Stimulated activated CD8-positive, alpha-beta memory T cell treated with anti-CD3 and anti-CD28 coated beads, Interleukin-15, amount 100 ng/mL, for 4 hours (primary cell): ENCODE measurements around the gene SNED1.

Experiments
- DNase-seq, 2 donors: peaks; one replicate each; pipeline ENCODE4 v3.0.0-alpha.2; 2020; ENCODE audit warnings: low read depth in 2 of 2

The SNED1 gene

DNA sequence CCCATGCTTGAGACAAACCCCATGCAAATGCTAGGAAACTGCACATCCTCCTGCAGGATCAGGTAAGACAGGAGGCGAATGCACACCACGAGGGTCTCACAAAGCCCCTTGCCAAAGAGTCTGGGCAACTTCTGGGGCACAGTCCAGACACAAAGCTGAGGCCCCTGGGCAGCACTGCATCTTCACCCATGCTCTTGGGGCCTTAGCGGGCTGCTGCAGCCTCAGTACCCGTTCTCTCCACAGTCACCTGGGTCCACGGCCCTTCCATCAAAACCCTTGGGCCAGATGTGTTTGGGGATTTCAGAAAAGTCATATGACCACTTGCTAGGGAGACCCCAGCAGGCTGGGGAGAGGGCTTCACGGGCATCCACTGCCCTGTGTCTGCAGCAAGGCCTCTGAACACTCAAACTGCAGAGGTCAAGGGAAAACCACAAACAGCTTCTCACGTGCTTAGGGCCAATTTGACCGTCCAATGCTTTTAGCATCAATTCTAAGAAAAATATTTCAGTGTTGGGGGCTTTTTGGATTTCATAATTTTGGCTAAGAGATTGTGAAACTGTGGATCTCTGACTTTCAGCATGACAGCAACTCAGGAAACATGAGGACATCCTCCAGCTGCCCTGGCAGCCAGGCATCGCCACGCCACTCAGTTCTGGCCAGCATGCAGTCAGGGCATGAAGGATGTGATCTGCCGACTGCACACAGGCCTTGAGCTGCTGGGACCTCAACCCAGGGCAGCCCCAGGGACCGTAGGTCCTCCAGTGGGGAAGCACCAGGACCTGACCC lies 130.9 kb downstream of the SNED1 start:
- DNase-seq, result no peak

DNA sequence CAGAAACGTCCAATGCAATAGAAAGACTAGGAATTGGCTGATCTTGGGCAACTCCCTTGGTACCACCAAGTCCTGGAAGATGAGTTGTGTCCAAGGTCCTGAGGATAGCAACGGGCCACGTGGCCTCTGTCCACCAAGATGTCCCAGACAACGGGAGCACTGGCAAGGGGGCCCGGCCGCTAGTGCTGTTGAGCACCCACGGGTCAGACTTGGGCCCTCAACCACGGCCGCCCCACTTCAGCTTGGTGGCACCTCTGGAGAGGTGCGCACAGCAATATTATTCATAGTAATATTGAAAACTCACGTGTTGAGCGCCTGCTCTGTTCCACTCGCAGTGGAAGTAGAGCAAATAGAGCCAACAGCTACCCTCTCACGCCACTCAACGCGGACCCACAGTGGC lies 131.9 kb downstream of the SNED1 start:
- no peak for DNase-seq

DNA sequence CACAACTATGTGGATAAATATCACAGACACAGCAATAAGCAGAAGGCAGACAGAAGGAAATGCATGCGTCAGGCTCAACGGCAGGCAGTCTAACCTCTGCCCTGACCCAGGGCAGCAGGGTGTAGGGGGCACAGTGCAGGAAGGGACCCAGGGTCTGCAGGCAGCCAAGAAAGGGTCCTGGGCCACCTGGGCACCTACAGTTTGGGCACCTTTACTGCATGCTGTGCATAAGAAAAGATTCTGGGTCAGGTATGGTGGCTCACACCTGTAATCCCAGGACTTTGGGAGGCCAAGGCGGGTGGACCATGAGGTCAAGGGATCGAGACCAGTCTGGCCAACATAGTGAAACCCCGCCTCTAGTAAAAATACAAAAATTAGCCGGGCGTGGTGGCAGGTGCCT lies 133.1 kb downstream of the SNED1 start:
- DNase-seq, result no peak

DNA sequence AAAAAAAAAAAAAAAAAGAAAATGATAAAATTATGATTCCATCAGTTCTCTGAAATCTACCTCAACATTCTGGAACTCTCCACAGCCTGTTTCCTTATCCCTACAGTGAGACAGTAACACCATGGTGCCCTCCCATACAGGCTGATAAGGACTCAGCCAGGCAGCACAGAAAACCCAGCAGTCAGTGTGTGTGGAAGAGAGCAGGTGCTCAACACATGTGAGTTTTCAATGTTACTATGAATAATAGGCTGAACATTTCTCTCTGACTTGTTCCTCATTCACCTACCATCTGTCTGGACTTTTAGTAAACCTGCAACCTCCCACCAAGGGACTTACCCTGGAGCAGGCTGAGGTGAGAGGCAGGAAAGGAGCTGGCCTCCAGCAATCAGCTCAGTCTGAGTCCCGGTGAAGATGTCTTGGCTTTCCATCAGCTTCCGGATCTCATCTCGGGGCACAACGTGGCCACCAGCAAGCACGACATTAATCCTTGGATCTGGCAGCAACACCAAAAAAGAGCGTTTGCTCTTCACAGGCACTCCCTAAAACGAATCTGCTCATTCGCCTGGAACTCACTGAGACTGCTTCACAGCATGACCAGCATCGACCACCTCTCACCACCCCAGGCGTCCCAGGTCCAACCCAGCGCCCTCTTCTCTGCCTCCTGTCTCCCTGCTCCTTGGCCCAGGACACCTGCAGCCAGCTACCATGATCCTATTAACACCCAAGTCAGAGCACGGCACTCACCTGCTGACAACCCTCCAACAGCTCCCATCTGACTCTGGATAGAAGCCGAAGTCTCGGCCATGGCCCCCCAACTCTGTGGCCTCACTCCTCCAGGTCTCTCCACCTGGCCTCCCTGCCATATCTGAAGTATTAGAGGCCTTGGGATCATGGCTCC lies 134.4 kb downstream of the SNED1 start:
- no peak for DNase-seq

DNA sequence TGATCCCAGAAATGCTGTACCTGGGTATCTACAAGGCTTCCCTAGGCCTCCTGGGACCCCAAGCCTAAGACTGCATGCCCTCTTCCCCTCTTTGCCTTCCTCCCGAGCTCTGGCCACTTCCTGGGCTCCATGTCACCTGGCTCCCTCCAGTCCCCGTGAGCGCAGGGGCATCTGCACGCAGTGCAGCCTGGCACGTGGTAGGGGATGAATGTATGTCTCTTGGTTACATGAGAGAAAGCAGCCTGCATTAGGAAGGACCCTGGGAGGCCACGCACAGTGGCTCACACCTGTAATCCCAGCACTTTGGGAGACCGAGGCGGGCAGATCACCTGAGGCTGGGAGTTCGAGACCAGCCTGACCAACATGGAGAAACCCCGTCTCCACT lies 135.0 kb downstream of the SNED1 start:
- DNase-seq, result no peak

DNA sequence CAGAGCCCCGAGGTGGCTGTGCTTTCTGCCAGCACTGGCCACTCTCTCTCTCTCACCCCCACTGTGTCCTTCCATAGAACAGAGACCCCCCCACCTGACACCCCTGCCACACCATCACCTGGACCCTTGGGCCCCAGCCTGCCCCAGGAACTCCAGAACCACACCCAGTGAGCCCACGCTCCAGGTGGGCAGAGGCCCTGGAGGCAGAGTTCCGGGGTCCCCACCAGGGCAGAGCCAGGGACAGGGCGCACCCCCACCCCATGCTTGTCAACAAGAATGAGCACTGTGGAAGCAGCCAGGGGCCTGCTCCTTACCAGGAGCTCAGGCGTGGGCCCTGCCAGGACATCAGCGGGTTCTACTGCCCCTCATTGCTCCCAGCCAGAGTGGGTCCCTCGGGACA lies 136.3 kb downstream of the SNED1 start:
- DNase-seq, result no peak

DNA sequence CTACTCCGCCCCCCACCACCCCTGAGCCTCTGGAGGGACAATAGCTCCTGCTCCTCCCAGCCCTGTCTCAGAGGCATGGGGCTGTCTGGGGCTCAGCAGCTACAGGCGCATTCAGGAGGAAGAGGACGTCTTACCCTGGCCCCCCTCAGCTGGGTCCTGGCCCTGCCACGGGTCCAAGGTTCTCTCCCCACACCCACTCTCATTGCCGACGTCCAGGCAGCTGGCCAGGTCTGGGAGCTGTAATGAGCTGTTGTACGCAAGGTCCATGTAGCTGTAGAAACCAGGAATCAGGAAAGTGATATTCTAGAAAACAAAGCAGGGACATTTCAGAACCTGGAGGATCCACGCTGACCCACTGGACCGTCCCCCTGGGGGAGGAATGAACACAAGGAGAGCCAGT lies 137.3 kb downstream of the SNED1 start:
- DNase-seq, result no peak

DNA sequence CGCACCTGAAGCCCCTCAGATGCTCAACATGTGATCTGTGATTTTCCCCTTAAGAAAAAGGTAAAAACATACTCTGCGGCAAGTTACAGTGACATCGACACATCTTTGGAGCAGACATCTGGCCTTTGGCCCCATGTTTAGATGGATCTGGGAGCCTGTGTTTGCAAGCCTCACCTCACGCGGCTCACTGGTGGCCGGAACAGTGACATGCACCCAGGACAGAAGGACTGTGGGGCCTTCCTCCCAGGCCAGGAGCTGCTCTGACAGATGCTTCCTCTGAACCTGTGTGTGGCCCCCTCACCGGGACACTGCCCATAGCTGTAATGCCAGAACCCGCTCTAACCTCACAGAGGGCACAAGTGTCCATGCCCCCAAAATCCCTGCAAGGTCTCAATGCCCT lies 137.8 kb downstream of the SNED1 start:
- DNase-seq, result no peak

DNA sequence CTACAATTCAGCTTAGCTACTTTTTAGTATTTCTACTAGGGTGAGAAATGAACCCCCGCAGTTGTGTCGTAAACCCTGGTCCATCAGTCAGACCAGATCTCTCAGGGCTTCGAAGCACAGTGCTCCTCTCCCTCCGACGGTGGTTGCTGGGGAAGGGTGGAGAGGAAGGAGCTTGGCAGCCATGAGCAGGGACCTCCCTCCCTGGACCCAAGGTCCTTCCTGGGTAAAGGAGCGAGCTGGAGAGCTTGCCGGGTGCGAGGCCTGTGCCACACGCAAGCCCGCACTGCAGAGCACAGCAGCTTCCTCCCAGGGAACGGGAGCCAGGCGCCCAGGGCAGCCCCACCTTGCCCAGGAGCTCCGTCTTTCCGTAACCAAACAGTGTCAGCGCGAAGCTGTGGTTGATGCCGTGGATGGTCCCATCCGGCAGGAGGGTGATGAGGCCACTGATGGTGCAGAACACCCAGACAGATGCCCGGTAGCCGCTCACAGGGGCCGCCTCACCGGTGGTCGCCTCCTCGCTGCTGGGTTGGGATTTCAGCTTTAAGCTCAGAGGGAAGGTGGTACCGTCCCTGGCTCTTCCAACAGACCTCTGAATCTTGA lies 138.3 kb downstream of the SNED1 start:
- no peak for DNase-seq

DNA sequence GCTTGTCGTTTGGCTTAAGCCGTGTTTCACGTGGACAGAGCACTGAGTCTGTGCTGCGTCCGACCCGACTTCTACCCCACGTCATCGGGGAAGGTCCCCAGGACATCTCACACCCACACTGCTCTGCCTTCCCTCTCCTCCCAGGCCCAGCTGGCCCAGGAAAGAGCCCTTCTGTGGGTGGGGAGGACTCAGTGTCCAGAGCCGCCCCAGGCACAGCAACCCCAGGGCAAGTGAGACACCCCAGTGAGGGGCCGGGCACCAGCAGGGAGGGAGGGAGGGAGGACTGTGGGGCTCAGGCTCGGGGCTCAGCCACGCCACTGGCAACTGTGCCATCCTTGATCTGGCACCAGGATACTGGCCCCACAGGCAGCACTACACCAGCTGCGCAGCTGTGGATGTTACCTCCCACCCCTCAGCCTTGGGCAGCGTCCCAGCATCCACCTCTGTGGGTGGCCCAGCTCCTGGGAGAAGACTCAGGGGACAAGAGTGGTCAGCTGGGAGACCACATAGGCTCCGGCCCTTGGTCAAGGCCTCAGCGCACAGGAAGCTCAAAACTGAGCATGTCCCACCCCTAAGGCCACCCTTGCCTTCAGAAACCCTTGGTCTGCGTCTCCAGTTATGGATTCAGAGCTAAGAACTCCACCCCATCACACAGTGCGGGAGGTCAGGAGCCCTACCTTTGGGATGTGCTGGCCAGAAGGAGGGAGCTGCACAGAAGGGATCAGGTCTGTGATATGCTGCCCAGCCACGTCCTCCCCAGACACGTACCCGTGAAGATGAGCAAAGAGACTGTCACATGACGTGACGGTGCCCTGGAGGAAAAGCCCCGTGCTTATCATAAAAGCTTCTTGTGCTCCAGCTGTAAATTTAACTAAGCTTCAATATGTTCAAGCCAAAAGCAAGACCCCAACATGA lies 139.1 kb downstream of the SNED1 start:
- no peak for DNase-seq

DNA sequence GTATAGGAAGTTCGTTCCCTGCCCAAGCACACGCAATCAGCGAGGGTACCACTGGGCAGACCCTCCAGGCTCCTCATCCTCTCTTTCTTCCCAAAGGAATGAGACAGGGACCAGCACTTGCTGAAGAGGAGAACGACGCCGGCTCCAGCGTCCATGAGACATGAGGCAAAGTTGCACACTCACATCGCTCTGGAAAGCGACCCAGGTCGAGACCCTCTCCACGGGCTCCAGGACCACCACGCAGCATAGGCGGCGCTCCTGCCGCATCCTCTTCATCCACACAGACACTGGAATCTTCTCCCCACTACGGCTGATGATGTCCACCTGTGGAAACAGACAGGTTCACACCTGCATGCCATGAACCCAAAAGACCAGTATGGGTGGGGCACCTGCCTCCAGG lies 140.1 kb downstream of the SNED1 start:
- no peak for DNase-seq

DNA sequence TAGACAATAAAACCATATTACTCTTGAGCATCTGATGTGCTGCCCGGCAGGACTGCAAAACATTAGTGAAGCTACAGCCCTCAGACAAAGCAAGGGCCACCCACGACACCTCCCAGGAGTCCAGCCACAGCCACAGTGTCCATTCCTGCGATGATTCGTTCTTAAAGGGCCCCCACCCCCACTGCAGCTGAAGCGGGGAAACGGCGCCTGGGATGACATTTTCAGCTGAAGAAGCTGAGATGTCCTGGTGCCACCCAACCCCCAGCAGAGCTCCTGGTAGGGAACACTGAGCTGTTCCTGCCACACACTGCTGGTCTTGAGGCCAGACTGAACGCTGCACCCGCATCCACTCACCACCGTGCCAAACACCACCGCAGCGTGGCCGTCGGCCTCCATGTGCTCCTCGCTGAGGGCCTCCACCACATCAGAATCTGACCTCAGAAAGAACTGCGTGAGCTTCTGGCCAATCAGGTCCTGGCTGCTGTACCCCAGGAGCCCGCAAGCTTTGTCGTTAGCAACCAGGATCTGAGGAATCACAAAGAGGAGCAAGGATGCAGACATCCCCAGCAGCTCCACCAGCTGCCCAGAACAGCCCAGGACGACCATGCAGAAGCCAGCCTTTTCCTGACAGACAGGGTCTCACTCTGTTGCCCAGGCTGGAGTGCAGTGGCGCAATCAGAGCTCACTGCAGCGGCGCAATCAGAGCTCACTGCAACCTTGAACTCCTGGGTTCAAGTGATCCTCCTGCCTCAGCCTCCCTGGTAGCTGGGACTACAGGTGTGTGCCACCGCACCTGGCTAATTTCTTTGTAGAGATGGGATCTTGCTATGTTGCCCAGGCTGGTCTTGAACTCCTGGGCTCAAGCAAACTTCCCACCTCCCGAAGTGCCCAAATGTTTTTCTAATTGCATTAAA lies 141.4 kb downstream of the SNED1 start:
- DNase-seq, result no peak

DNA sequence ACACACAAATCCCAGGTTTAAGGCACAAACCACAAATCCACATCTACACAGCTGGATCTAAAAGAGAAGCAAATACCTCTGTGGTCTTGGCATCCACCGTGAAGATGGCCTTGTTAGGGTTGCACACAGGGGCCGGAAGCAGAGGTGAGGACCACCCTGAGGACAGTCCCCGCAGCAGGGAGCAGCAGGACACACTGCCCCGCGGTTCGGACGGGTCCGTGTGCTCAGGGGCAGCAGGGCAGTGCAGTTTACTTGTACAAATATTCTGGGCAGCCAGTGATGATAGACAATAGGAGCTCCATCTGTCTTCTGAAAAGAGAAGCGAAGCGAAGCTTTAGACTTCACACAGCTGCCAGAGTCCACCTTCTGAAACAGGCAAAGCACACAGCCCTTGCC lies 142.0 kb downstream of the SNED1 start:
- no peak for DNase-seq

DNA sequence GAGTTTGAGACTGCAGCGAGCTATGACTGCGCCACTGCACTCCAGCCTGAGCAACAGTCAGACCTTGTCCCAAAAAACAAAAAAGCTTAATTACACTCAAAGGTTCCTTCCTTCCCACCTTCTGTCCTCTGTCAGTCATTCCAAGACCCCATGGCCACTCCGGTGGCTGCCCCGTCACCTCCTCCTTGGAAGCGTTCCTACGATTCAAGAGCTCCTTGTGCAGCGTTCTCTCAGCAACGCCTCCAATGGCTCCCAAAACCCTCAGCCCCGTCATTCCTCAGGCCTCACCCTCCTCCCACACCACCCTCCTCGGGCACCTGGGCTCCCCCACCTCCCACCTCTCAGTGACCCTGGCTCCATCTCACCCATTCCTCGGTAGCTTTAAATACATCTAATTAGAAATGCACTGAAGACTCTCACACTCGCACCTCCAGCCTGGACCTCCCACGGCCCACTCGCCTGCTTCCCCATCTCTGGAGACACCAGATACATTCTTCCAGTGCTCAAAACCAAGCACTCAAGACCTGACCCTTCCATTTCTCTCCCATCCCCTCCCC lies 142.9 kb downstream of the SNED1 start:
- no peak for DNase-seq

DNA sequence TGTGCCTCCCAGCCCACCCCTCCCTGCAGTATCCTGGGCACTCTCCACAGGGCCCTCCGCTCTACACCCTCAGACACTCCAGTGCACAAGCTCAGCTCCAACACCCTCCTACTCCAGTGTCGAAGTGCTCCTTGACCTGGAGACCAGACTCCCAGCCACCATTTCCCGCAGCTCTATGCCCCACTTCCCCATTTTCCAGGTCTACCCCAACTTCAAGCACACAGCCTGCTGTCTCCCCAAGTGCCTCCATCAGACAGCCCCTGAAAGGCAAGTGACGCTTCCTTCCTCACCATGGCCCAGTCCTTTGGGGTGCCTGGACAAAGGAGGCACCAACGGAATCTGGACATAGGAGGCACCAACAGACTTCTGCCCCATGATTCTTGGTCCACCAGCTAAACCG lies 143.6 kb downstream of the SNED1 start:
- DNase-seq, result no peak

DNA sequence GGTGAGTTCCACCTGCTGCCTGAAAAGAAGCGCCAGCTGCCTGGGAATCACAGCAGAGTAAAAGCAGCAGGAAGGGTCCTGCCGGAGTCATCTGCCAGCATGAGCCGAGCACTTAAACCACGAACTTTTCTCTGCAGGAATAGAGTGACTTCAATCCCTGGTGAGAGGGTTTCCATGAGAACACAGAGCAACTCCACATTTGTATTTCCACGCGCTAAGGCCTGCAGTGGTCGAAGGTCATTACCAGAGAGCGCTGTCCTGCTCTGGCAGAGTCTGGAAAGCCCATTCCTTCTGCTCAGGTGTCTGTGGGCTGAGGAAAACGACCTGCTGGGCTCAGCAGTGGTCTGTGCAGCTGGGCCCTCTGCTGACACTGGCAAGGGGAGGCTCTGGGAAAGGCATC lies 144.2 kb downstream of the SNED1 start:
- DNase-seq, result no peak
